ENCODE data around the gene EFHC1.

GRCh38 chr6:52381249-52381648 is 38.9 kb upstream of the EFHC1 start:
- no peak for TF ChIP-seq CTCF (IDR thresholded peaks at IDR 0.05)
- TF ChIP-seq EZH2phosphoT487 (IDR thresholded peaks at IDR 0.05) = no peak

Data from neural progenitor cell (in vitro differentiated cells).